ENCODE results near the gene ITGA3.

ITGA3 gene

GRCh38 chr17:50090971-50091917, 35.3 kb downstream of the ITGA3 start:
- 86% methylated on average over 14 of the region's 15 CpGs for WGBS
- H3K4ac ChIP-seq (ENCODE audit: low read depth in 1 of 2, low read length in 2 of 2), result no peak overlapping the region

GRCh38 chr17:50091918-50092285, 36.0 kb downstream of the ITGA3 start:
- no peak overlapping the region for H2BK12ac ChIP-seq (ENCODE audit: low read length in 2 of 2)
- peaks cover 27 to 52% of the 10 kb centered on the region in 2 experiments for H3K36me3 ChIP-seq (ENCODE audit: control insufficient read depth in 1 of 2, insufficient read depth in 2 of 2, low read depth in 1 of 2, low read length in 2 of 2)
- no peak overlapping the region for H2AK5ac ChIP-seq (ENCODE audit: low read length, severe bottlenecking)
- H4K8ac ChIP-seq (ENCODE audit: low read length), result no peak overlapping the region
- H3K4me1 ChIP-seq (ENCODE audit: control insufficient read depth, insufficient read depth, low read depth, low read length), result peaks cover 22% of the 10 kb centered on the region
- no peak overlapping the region for H2AFZ ChIP-seq (ENCODE audit: low read depth, low read length)
- no peak overlapping the region for H3K23ac ChIP-seq (ENCODE audit: low read length in 2 of 2)
- no peak for DNase-seq
- H4K91ac ChIP-seq (ENCODE audit: low read length), result no peak overlapping the region
- H2BK120ac ChIP-seq (ENCODE audit: low read depth, low read length), result no peak overlapping the region
- H3K27me3 ChIP-seq (ENCODE audit: control insufficient read depth in 1 of 2, insufficient read depth in 1 of 2, low read length in 2 of 2), result no peaks in the 10 kb centered on the region
- no peak overlapping the region for H3K4me3 ChIP-seq (ENCODE audit: insufficient read depth in 1 of 2, low read depth in 1 of 2, low read length in 2 of 2)
- H2BK5ac ChIP-seq (ENCODE audit: low read depth, low read length, poor library complexity, severe bottlenecking), result no peak overlapping the region
- peak overlapping the region; percentile 27 for H3K27ac ChIP-seq (ENCODE audit: low read length, poor library complexity, severe bottlenecking)
- no peak overlapping the region for H3K4me2 ChIP-seq (ENCODE audit: low read length, poor library complexity, severe bottlenecking)
- H3K79me1 ChIP-seq (replicated peaks; ENCODE audit: low read length, poor library complexity, severe bottlenecking), result peaks cover 28% of the 10 kb centered on the region
- H3K18ac ChIP-seq (ENCODE audit: low read depth in 1 of 2, low read length in 2 of 2), result no peak overlapping the region
- H2BK15ac ChIP-seq (ENCODE audit: low read depth, poor library complexity, severe bottlenecking), result no peak overlapping the region
- H3K4ac ChIP-seq (ENCODE audit: low read depth in 1 of 2, low read length in 2 of 2), result no peak overlapping the region
- 50% methylated on average over 1 of the region's 2 CpGs for WGBS
- no peaks in the 10 kb centered on the region for H3K9me3 ChIP-seq (ENCODE audit: control insufficient read depth, low read length)
- no peak overlapping the region for H3K9ac ChIP-seq (ENCODE audit: low read length)
- H3K14ac ChIP-seq (ENCODE audit: low read length in 2 of 2), result no peak overlapping the region

More at GRCh38 chr17:50090971-50091917, 35.3 kb downstream of the ITGA3 start:
- Histone ChIP-seq H2BK5ac (ENCODE audit: low read depth, low read length, poor library complexity, severe bottlenecking) (no peak overlapping the region), H3K14ac (ENCODE audit: low read length in 2 of 2) (no peak overlapping the region), H4K8ac (ENCODE audit: low read length) (peak overlapping the region; percentile 19), H3K9me3 (ENCODE audit: control insufficient read depth, low read length) (no peaks in the 10 kb centered on the region), H3K4me1 (ENCODE audit: control insufficient read depth, insufficient read depth, low read depth, low read length) (peaks cover 16% of the 10 kb centered on the region), H3K27ac (ENCODE audit: low read length, poor library complexity, severe bottlenecking) (peak overlapping the region; percentile 27), H3K23ac (ENCODE audit: low read length in 2 of 2) (no peak overlapping the region), H2AFZ (ENCODE audit: low read depth, low read length) (no peak overlapping the region), H2AK5ac (ENCODE audit: low read length, severe bottlenecking) (no peak overlapping the region), H4K91ac (ENCODE audit: low read length) (no peak overlapping the region), H3K4me2 (ENCODE audit: low read length, poor library complexity, severe bottlenecking) (no peak overlapping the region), H2BK15ac (ENCODE audit: low read depth, poor library complexity, severe bottlenecking) (no peak overlapping the region), H3K79me1 (replicated peaks; ENCODE audit: low read length, poor library complexity, severe bottlenecking) (peaks cover 22% of the 10 kb centered on the region), H3K18ac (ENCODE audit: low read depth in 1 of 2, low read length in 2 of 2) (no peak overlapping the region), H2BK120ac (ENCODE audit: low read depth, low read length) (no peak overlapping the region), H3K9ac (ENCODE audit: low read length) (no peak overlapping the region), H2BK12ac (ENCODE audit: low read length in 2 of 2) (no peak overlapping the region), H3K36me3 (ENCODE audit: control insufficient read depth in 1 of 2, insufficient read depth in 2 of 2, low read depth in 1 of 2, low read length in 2 of 2) (peaks cover 27 to 57% of the 10 kb centered on the region in 2 experiments), H3K4me3 (ENCODE audit: insufficient read depth in 1 of 2, low read depth in 1 of 2, low read length in 2 of 2) (no peak overlapping the region), H3K27me3 (ENCODE audit: control insufficient read depth in 1 of 2, insufficient read depth in 1 of 2, low read length in 2 of 2) (no peaks in the 10 kb centered on the region)
- DNase-seq, result no peak

GRCh38 chr17:50093246-50093645, 37.3 kb downstream of the ITGA3 start:
- Histone ChIP-seq H3K23ac (ENCODE audit: low read length in 2 of 2) (no peak overlapping the region), H3K4me3 (ENCODE audit: insufficient read depth in 1 of 2, low read depth in 1 of 2, low read length in 2 of 2) (no peak overlapping the region), H3K27me3 (ENCODE audit: control insufficient read depth in 1 of 2, insufficient read depth in 1 of 2, low read length in 2 of 2) (no peaks in the 10 kb centered on the region), H3K9ac (ENCODE audit: low read length) (peak overlapping the region; percentile 30), H2BK5ac (ENCODE audit: low read depth, low read length, poor library complexity, severe bottlenecking) (no peak overlapping the region), H3K27ac (ENCODE audit: low read length, poor library complexity, severe bottlenecking) (peak overlapping the region; percentile 17), H3K79me1 (replicated peaks; ENCODE audit: low read length, poor library complexity, severe bottlenecking) (peaks cover 26% of the 10 kb centered on the region), H3K4ac (ENCODE audit: low read depth in 1 of 2, low read length in 2 of 2) (no peak overlapping the region), H2BK12ac (ENCODE audit: low read length in 2 of 2) (no peak overlapping the region), H3K4me1 (ENCODE audit: control insufficient read depth, insufficient read depth, low read depth, low read length) (peaks cover 20% of the 10 kb centered on the region), H2BK15ac (ENCODE audit: low read depth, poor library complexity, severe bottlenecking) (no peak overlapping the region), H3K18ac (ENCODE audit: low read depth in 1 of 2, low read length in 2 of 2) (no peak overlapping the region), H4K91ac (ENCODE audit: low read length) (no peak overlapping the region), H3K9me3 (ENCODE audit: control insufficient read depth, low read length) (no peaks in the 10 kb centered on the region), H2AFZ (ENCODE audit: low read depth, low read length) (no peak overlapping the region), H3K14ac (ENCODE audit: low read length in 2 of 2) (no peak overlapping the region), H2BK120ac (ENCODE audit: low read depth, low read length) (no peak overlapping the region), H2AK5ac (ENCODE audit: low read length, severe bottlenecking) (peak overlapping the region; percentile 59), H4K8ac (ENCODE audit: low read length) (no peak overlapping the region), H3K4me2 (ENCODE audit: low read length, poor library complexity, severe bottlenecking) (no peak overlapping the region), H3K36me3 (ENCODE audit: control insufficient read depth in 1 of 2, insufficient read depth in 2 of 2, low read depth in 1 of 2, low read length in 2 of 2) (peaks cover 40 to 49% of the 10 kb centered on the region in 2 experiments)
- WGBS, result 86% methylated on average over 3 of the region's 3 CpGs
- no peak for DNase-seq

GRCh38 chr17:50093807-50094206, 37.9 kb downstream of the ITGA3 start:
- Histone ChIP-seq H4K91ac (ENCODE audit: low read length) (no peak overlapping the region), H3K14ac (ENCODE audit: low read length in 2 of 2) (no peak overlapping the region), H2BK12ac (ENCODE audit: low read length in 2 of 2) (no peak overlapping the region), H2AFZ (ENCODE audit: low read depth, low read length) (no peak overlapping the region), H3K9me3 (ENCODE audit: control insufficient read depth, low read length) (no peaks in the 10 kb centered on the region), H3K4me1 (ENCODE audit: control insufficient read depth, insufficient read depth, low read depth, low read length) (peaks cover 20% of the 10 kb centered on the region), H3K4ac (ENCODE audit: low read depth in 1 of 2, low read length in 2 of 2) (no peak overlapping the region), H4K8ac (ENCODE audit: low read length) (no peak overlapping the region), H3K27me3 (ENCODE audit: control insufficient read depth in 1 of 2, insufficient read depth in 1 of 2, low read length in 2 of 2) (no peaks in the 10 kb centered on the region), H2AK5ac (ENCODE audit: low read length, severe bottlenecking) (no peak overlapping the region), H3K79me1 (replicated peaks; ENCODE audit: low read length, poor library complexity, severe bottlenecking) (peaks cover 24% of the 10 kb centered on the region), H3K36me3 (ENCODE audit: control insufficient read depth in 1 of 2, insufficient read depth in 2 of 2, low read depth in 1 of 2, low read length in 2 of 2) (peaks cover 40 to 47% of the 10 kb centered on the region in 2 experiments), H3K4me2 (ENCODE audit: low read length, poor library complexity, severe bottlenecking) (no peak overlapping the region), H2BK15ac (ENCODE audit: low read depth, poor library complexity, severe bottlenecking) (no peak overlapping the region), H3K23ac (ENCODE audit: low read length in 2 of 2) (no peak overlapping the region), H2BK5ac (ENCODE audit: low read depth, low read length, poor library complexity, severe bottlenecking) (no peak overlapping the region), H3K18ac (ENCODE audit: low read depth in 1 of 2, low read length in 2 of 2) (no peak overlapping the region), H3K27ac (ENCODE audit: low read length, poor library complexity, severe bottlenecking) (no peak overlapping the region), H2BK120ac (ENCODE audit: low read depth, low read length) (no peak overlapping the region), H3K4me3 (ENCODE audit: insufficient read depth in 1 of 2, low read depth in 1 of 2, low read length in 2 of 2) (no peak overlapping the region), H3K9ac (ENCODE audit: low read length) (peak overlapping the region; percentile 90)
- WGBS, result 50% methylated on average over 3 of the region's 3 CpGs
- DNase-seq, result no peak

All from mesenchymal stem cell (in vitro differentiated cells and primary cell).